ENCODE data around the gene BTBD18.
"Not testable (repeated sequence)": the region's sequence is repeated elsewhere in the genome, so short reads cannot be mapped to it uniquely, and the experiment has no call there.

Gene BTBD18

DNA sequence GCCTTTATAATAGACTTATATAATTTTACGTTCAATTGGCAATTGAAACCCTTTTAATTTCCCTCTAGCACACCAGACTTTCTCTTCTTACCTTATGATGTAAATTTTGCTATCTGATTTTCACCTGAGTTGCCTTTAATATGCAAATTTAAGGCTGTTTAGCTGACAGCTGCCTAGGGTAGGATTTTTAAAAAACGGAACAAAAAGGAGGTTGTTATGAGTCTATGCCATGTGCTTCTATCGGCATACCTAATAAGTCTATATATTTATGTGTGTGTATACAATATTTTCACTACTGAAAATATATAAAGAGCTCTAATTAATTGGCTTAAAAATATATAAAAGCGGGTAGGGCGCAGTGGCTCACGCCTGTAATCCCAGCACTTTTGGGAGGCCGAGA is 22.1 kb downstream of the BTBD18 start:
- Histone ChIP-seq H3K18ac (ENCODE audit: low read depth in 1 of 2, low read length in 2 of 2) (no peak overlapping the region), H3K79me1 (replicated peaks; ENCODE audit: low read length, poor library complexity, severe bottlenecking) (peaks cover 16% of the 10 kb centered on the region), H3K4me3 (ENCODE audit: insufficient read depth in 1 of 2, low read depth in 1 of 2, low read length in 2 of 2) (no peak overlapping the region), H3K4ac (ENCODE audit: low read depth in 1 of 2, low read length in 2 of 2) (no peak overlapping the region), H2BK15ac (ENCODE audit: low read depth, poor library complexity, severe bottlenecking) (no peak overlapping the region), H3K27ac (ENCODE audit: low read length, poor library complexity, severe bottlenecking) (no peak overlapping the region), H3K4me2 (ENCODE audit: low read length, poor library complexity, severe bottlenecking) (no peak overlapping the region), H2AFZ (ENCODE audit: low read depth, low read length) (no peak overlapping the region), H2BK12ac (ENCODE audit: low read length in 2 of 2) (no peak overlapping the region), H3K9ac (ENCODE audit: low read length) (no peak overlapping the region), H3K4me1 (ENCODE audit: control insufficient read depth, insufficient read depth, low read depth, low read length) (no peaks in the 10 kb centered on the region), H2AK5ac (ENCODE audit: low read length, severe bottlenecking) (no peak overlapping the region), H3K9me3 (ENCODE audit: control insufficient read depth, low read length) (no peaks in the 10 kb centered on the region), H4K91ac (ENCODE audit: low read length) (no peak overlapping the region), H3K23ac (ENCODE audit: low read length in 2 of 2) (no peak overlapping the region), H2BK120ac (ENCODE audit: low read depth, low read length) (no peak overlapping the region), H3K36me3 (ENCODE audit: control insufficient read depth in 1 of 2, insufficient read depth in 2 of 2, low read depth in 1 of 2, low read length in 2 of 2) (peaks cover 0 to 3% of the 10 kb centered on the region in 2 experiments), H3K27me3 (ENCODE audit: control insufficient read depth in 1 of 2, insufficient read depth in 1 of 2, low read length in 2 of 2) (no peaks in the 10 kb centered on the region), H3K14ac (ENCODE audit: low read length in 2 of 2) (no peak overlapping the region), H4K8ac (ENCODE audit: low read length) (no peak overlapping the region), H2BK5ac (ENCODE audit: low read depth, low read length, poor library complexity, severe bottlenecking) (no peak overlapping the region)
- WGBS: 98% methylated on average over 4 of the region's 7 CpGs
- DNase-seq: no peak

DNA sequence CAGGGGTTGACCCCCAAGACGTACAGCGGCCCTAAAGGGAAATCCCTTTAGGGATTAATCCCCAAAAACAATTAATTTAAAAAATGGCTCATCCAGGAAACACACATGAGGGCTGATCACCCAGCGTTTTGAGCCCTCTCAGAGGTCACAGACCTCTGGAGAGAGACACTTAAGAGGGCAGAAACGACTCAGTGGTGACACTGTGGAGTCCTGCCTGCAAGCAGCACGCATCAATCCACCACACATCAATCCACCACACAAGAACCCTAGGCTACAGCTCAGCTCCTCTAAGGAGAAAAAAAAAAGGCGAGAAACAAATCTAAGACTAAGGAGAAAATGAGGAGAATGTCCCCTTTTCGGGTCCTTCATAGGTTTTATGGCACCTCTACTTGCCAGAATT is 22.8 kb downstream of the BTBD18 start:
- H3K27ac ChIP-seq (ENCODE audit: low read length, poor library complexity, severe bottlenecking): no peak overlapping the region
- no peak overlapping the region for H3K23ac ChIP-seq (ENCODE audit: low read length in 2 of 2)
- H2AK5ac ChIP-seq (ENCODE audit: low read length, severe bottlenecking): no peak overlapping the region

DNA sequence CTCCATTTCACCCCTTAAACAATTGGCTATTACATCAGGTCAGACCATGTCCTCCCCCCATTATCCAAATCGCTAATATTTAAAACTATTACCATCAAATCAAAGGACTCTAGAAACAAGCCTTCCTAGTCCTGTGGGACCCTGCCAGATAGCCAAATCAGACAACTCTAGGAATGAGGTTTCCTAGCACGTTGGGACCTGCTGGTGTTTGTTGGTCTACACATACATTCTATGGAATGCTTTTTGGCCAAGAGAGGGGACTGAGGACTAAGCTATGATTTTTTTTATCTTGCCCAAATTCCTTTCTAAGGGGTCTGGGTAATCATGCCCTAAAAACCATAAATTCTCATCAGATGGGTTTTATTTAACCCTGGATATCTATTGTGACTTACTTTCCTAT is 24.4 kb downstream of the BTBD18 start:
- H3K4ac ChIP-seq (ENCODE audit: low read depth in 1 of 2, low read length in 2 of 2): no peak overlapping the region
- H3K79me1 ChIP-seq (replicated peaks; ENCODE audit: low read length, poor library complexity, severe bottlenecking): peaks cover 11% of the 10 kb centered on the region
- no peak overlapping the region for H2BK15ac ChIP-seq (ENCODE audit: low read depth, poor library complexity, severe bottlenecking)
- H4K91ac ChIP-seq (ENCODE audit: low read length): no peak overlapping the region
- H3K4me3 ChIP-seq (ENCODE audit: insufficient read depth in 1 of 2, low read depth in 1 of 2, low read length in 2 of 2): no peak overlapping the region
- H2AFZ ChIP-seq (ENCODE audit: low read depth, low read length): no peak overlapping the region
- DNase-seq: no peak
- no peak overlapping the region for H3K18ac ChIP-seq (ENCODE audit: low read depth in 1 of 2, low read length in 2 of 2)
- no peak overlapping the region for H2BK12ac ChIP-seq (ENCODE audit: low read length in 2 of 2)
- H3K4me1 ChIP-seq (ENCODE audit: control insufficient read depth, insufficient read depth, low read depth, low read length): no peaks in the 10 kb centered on the region
- H3K23ac ChIP-seq (ENCODE audit: low read length in 2 of 2): no peak overlapping the region
- no peak overlapping the region for H3K4me2 ChIP-seq (ENCODE audit: low read length, poor library complexity, severe bottlenecking)
- H3K36me3 ChIP-seq (ENCODE audit: control insufficient read depth in 1 of 2, insufficient read depth in 2 of 2, low read depth in 1 of 2, low read length in 2 of 2): peaks cover 0 to 3% of the 10 kb centered on the region in 2 experiments
- no peak overlapping the region for H3K14ac ChIP-seq (ENCODE audit: low read length in 2 of 2)
- H3K27me3 ChIP-seq (ENCODE audit: control insufficient read depth in 1 of 2, insufficient read depth in 1 of 2, low read length in 2 of 2): no peaks in the 10 kb centered on the region
- no peak overlapping the region for H4K8ac ChIP-seq (ENCODE audit: low read length)
- no peak overlapping the region for H2AK5ac ChIP-seq (ENCODE audit: low read length, severe bottlenecking)
- H2BK5ac ChIP-seq (ENCODE audit: low read depth, low read length, poor library complexity, severe bottlenecking): no peak overlapping the region
- H2BK120ac ChIP-seq (ENCODE audit: low read depth, low read length): no peak overlapping the region
- no peak overlapping the region for H3K9ac ChIP-seq (ENCODE audit: low read length)
- no peak overlapping the region for H3K27ac ChIP-seq (ENCODE audit: low read length, poor library complexity, severe bottlenecking)
- WGBS: 94% methylated on average over 2 of the region's 2 CpGs
- no peaks in the 10 kb centered on the region for H3K9me3 ChIP-seq (ENCODE audit: control insufficient read depth, low read length)

More for the DNA sequence above, 22.8 kb downstream of the BTBD18 start:
- Histone ChIP-seq H3K79me1 (replicated peaks; ENCODE audit: low read length, poor library complexity, severe bottlenecking) (peaks cover 16% of the 10 kb centered on the region), H3K36me3 (ENCODE audit: control insufficient read depth in 1 of 2, insufficient read depth in 2 of 2, low read depth in 1 of 2, low read length in 2 of 2) (no peaks in the 10 kb centered on the region), H3K4me1 (ENCODE audit: control insufficient read depth, insufficient read depth, low read depth, low read length) (no peaks in the 10 kb centered on the region), H3K4ac (ENCODE audit: low read depth in 1 of 2, low read length in 2 of 2) (no peak overlapping the region), H2BK12ac (ENCODE audit: low read length in 2 of 2) (no peak overlapping the region), H3K9me3 (ENCODE audit: control insufficient read depth, low read length) (no peaks in the 10 kb centered on the region), H3K4me3 (ENCODE audit: insufficient read depth in 1 of 2, low read depth in 1 of 2, low read length in 2 of 2) (no peak overlapping the region), H2AFZ (ENCODE audit: low read depth, low read length) (no peak overlapping the region), H3K27me3 (ENCODE audit: control insufficient read depth in 1 of 2, insufficient read depth in 1 of 2, low read length in 2 of 2) (no peaks in the 10 kb centered on the region), H3K14ac (ENCODE audit: low read length in 2 of 2) (no peak overlapping the region), H4K91ac (ENCODE audit: low read length) (no peak overlapping the region), H2BK120ac (ENCODE audit: low read depth, low read length) (no peak overlapping the region), H2BK5ac (ENCODE audit: low read depth, low read length, poor library complexity, severe bottlenecking) (no peak overlapping the region), H4K8ac (ENCODE audit: low read length) (no peak overlapping the region), H2BK15ac (ENCODE audit: low read depth, poor library complexity, severe bottlenecking) (no peak overlapping the region), H3K18ac (ENCODE audit: low read depth in 1 of 2, low read length in 2 of 2) (no peak overlapping the region), H3K4me2 (ENCODE audit: low read length, poor library complexity, severe bottlenecking) (no peak overlapping the region), H3K9ac (ENCODE audit: low read length) (no peak overlapping the region)
- 54% methylated on average over 6 of the region's 7 CpGs for WGBS
- no peak for DNase-seq

DNA sequence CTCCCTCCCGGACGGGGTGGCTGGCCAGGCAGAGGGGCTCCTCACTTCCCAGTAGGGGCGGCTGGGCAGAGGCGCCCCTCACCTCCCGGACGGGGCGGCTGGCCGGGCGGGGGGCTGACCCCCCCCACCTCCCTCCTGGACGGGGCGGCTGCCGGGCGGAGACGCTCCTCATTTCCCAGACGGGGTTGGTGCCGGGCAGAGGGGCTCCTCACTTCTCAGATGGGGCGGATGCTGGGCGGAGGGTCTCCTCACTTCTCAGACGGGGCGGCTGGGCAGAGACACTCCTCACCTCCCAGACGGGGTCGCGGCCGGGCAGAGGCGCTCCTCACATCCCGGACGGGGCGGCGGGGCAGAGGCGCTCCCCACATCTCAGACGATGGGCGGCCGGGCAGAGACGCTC is 34.9 kb downstream of the BTBD18 start:
- not testable (repeated sequence) for H2AK5ac ChIP-seq (ENCODE audit: low read length, severe bottlenecking); H2BK5ac ChIP-seq (ENCODE audit: low read depth, low read length, poor library complexity, severe bottlenecking); H3K4me1 ChIP-seq (ENCODE audit: control insufficient read depth, insufficient read depth, low read depth, low read length); H4K8ac ChIP-seq (ENCODE audit: low read length); H3K9ac ChIP-seq (ENCODE audit: low read length); H3K27me3 ChIP-seq (ENCODE audit: control insufficient read depth in 1 of 2, insufficient read depth in 1 of 2, low read length in 2 of 2); H3K18ac ChIP-seq (ENCODE audit: low read depth in 1 of 2, low read length in 2 of 2); H2BK120ac ChIP-seq (ENCODE audit: low read depth, low read length); H3K79me1 ChIP-seq (replicated peaks; ENCODE audit: low read length, poor library complexity, severe bottlenecking); H3K27ac ChIP-seq (ENCODE audit: low read length, poor library complexity, severe bottlenecking); H3K4me2 ChIP-seq (ENCODE audit: low read length, poor library complexity, severe bottlenecking); H4K91ac ChIP-seq (ENCODE audit: low read length); H3K23ac ChIP-seq (ENCODE audit: low read length in 2 of 2); H2AFZ ChIP-seq (ENCODE audit: low read depth, low read length); H3K9me3 ChIP-seq (ENCODE audit: control insufficient read depth, low read length); H2BK15ac ChIP-seq (ENCODE audit: low read depth, poor library complexity, severe bottlenecking); DNase-seq; H3K14ac ChIP-seq (ENCODE audit: low read length in 2 of 2); H3K4me3 ChIP-seq (ENCODE audit: insufficient read depth in 1 of 2, low read depth in 1 of 2, low read length in 2 of 2); H2BK12ac ChIP-seq (ENCODE audit: low read length in 2 of 2); H3K4ac ChIP-seq (ENCODE audit: low read depth in 1 of 2, low read length in 2 of 2)
- H3K36me3 ChIP-seq (ENCODE audit: control insufficient read depth in 1 of 2, insufficient read depth in 2 of 2, low read depth in 1 of 2, low read length in 2 of 2): peaks cover 9 to 18% of the 10 kb centered on the region in 2 experiments
- 97% methylated on average over 5 of the region's 34 CpGs for WGBS
